ENCODE data around the gene SLC6A5.

The SLC6A5 gene

GRCh38 chr11:20609727-20610707 lies 10.6 kb downstream of the SLC6A5 start:
- Histone ChIP-seq H3K4me2 (ENCODE audit: low read length) (peak overlapping the region; percentile 10; the same call in 1 of the 2 replicates), H4K20me1 (ENCODE audit: control insufficient read depth, insufficient read depth, low read depth, low read length) (no peaks in the 10 kb centered on the region), H3K27ac (ENCODE audit: low read depth, low read length) (no peak overlapping the region), H3K36me3 (ENCODE audit: control insufficient read depth, low read length) (no peaks in the 10 kb centered on the region), H3K27me3 (ENCODE audit: control insufficient read depth, low read length) (peaks cover 26% of the 10 kb centered on the region), H3K79me2 (ENCODE audit: control insufficient read depth, low read length) (no peaks in the 10 kb centered on the region), H3K9me2 (replicated peaks; ENCODE audit: control insufficient read depth, low read length) (no peaks in the 10 kb centered on the region), H3K9me3 (ENCODE audit: control insufficient read depth, insufficient read depth, low read length) (no peaks in the 10 kb centered on the region), H3F3A (ENCODE audit: control insufficient read depth, insufficient read depth) (no peaks in the 10 kb centered on the region), H3K4me3 (ENCODE audit: low read length) (no peak overlapping the region), H3K4me1 (ENCODE audit: control insufficient read depth, low read length) (0 out of 2 replicates have a peak, but pooled peaks cover 2% of the 10 kb centered on the region)
- TF ChIP-seq EZH2phosphoT487 (IDR thresholded peaks at IDR 0.05; ENCODE audit: borderline replicate concordance, low read length): no peak
- TF ChIP-seq, protein P1, sequence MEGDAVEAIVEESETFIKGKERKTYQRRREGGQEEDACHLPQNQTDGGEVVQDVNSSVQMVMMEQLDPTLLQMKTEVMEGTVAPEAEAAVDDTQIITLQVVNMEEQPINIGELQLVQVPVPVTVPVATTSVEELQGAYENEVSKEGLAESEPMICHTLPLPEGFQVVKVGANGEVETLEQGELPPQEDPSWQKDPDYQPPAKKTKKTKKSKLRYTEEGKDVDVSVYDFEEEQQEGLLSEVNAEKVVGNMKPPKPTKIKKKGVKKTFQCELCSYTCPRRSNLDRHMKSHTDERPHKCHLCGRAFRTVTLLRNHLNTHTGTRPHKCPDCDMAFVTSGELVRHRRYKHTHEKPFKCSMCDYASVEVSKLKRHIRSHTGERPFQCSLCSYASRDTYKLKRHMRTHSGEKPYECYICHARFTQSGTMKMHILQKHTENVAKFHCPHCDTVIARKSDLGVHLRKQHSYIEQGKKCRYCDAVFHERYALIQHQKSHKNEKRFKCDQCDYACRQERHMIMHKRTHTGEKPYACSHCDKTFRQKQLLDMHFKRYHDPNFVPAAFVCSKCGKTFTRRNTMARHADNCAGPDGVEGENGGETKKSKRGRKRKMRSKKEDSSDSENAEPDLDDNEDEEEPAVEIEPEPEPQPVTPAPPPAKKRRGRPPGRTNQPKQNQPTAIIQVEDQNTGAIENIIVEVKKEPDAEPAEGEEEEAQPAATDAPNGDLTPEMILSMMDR (IDR thresholded peaks at IDR 0.05; ENCODE audit: low read depth, low read length, poor library complexity, severe bottlenecking): peak; percentile 75

- Histone ChIP-seq H3K79me2 (ENCODE audit: control insufficient read depth, low read length) (no peaks in the 10 kb centered on the region), H4K20me1 (ENCODE audit: control insufficient read depth, insufficient read depth, low read depth, low read length) (no peaks in the 10 kb centered on the region), H3K4me1 (ENCODE audit: control insufficient read depth, low read length) (0 out of 2 replicates have a peak, but pooled peaks cover 2% of the 10 kb centered on the region), H3K9me2 (replicated peaks; ENCODE audit: control insufficient read depth, low read length) (no peaks in the 10 kb centered on the region), H3F3A (ENCODE audit: control insufficient read depth, insufficient read depth) (no peaks in the 10 kb centered on the region), H3K27ac (ENCODE audit: low read depth, low read length) (no peak overlapping the region), H3K27me3 (ENCODE audit: control insufficient read depth, low read length) (peaks cover 26% of the 10 kb centered on the region), H3K4me2 (ENCODE audit: low read length) (no peak overlapping the region), H3K4me3 (ENCODE audit: low read length) (no peak overlapping the region), H3K36me3 (ENCODE audit: control insufficient read depth, low read length) (no peaks in the 10 kb centered on the region), H3K9me3 (ENCODE audit: control insufficient read depth, insufficient read depth, low read length) (no peaks in the 10 kb centered on the region)
- TF ChIP-seq, protein P1 (IDR thresholded peaks at IDR 0.05; ENCODE audit: low read depth, low read length, poor library complexity, severe bottlenecking): no peak
- no peak for TF ChIP-seq EZH2phosphoT487 (IDR thresholded peaks at IDR 0.05; ENCODE audit: borderline replicate concordance, low read length)
These were observed 11.4 kb downstream of the SLC6A5 start for GRCh38 chr11:20610825-20611224.

- no peak overlapping the region for H3K4me2 ChIP-seq (ENCODE audit: low read length)
- H3K4me3 ChIP-seq (ENCODE audit: low read length): no peak overlapping the region
- no peaks in the 10 kb centered on the region for H3K36me3 ChIP-seq (ENCODE audit: control insufficient read depth, low read length)
- H3K9me2 ChIP-seq (replicated peaks; ENCODE audit: control insufficient read depth, low read length): no peaks in the 10 kb centered on the region
- no peak overlapping the region for H3K27ac ChIP-seq (ENCODE audit: low read depth, low read length)
- no peaks in the 10 kb centered on the region for H3K9me3 ChIP-seq (ENCODE audit: control insufficient read depth, insufficient read depth, low read length)
- peaks cover 26% of the 10 kb centered on the region for H3K27me3 ChIP-seq (ENCODE audit: control insufficient read depth, low read length)
- H3K79me2 ChIP-seq (ENCODE audit: control insufficient read depth, low read length): no peaks in the 10 kb centered on the region
- no peaks in the 10 kb centered on the region for H4K20me1 ChIP-seq (ENCODE audit: control insufficient read depth, insufficient read depth, low read depth, low read length)
- TF ChIP-seq EZH2phosphoT487 (IDR thresholded peaks at IDR 0.05; ENCODE audit: borderline replicate concordance, low read length): no peak
- TF ChIP-seq, protein P1 (IDR thresholded peaks at IDR 0.05; ENCODE audit: low read depth, low read length, poor library complexity, severe bottlenecking): no peak
- 0 out of 2 replicates have a peak, but pooled peaks cover 2% of the 10 kb centered on the region for H3K4me1 ChIP-seq (ENCODE audit: control insufficient read depth, low read length)
- no peaks in the 10 kb centered on the region for H3F3A ChIP-seq (ENCODE audit: control insufficient read depth, insufficient read depth)
These were observed 12.0 kb downstream of the SLC6A5 start for GRCh38 chr11:20611445-20611844.
